ENCODE data around the gene MLN. TPM values are rescaled to one million over a fixed set of nuclear protein-coding genes. Genes with fewer than 3 reads are reported as not detected.

The MLN gene
- total RNA-seq, 1 donor from 2014 or later = not detected

Other genes with a start within 250 kb of the MLN start
- 4.8 TPM for gene BAK1, start 223.7 kb downstream of the MLN start, total RNA-seq
- 1.3 TPM for gene ITPR3, start 182.7 kb downstream of the MLN start, total RNA-seq
- 34.9 TPM for gene UQCC2, start 92.3 kb downstream of the MLN start, total RNA-seq
- gene IP6K3, start 57.1 kb downstream of the MLN start, total RNA-seq = 4.1 TPM
- gene LEMD2, start 14.9 kb downstream of the MLN start, total RNA-seq = 20.2 TPM

Measured in left lobe of liver (tissue), 1 donor.